ENCODE results near the gene CASP14. TPM values are rescaled to one million over a fixed set of nuclear protein-coding genes. Genes with fewer than 3 reads are reported as not detected.
"Not testable (repeated sequence)": the region's sequence is repeated elsewhere in the genome, so short reads cannot be mapped to it uniquely, and the experiment has no call there.

The CASP14 gene
- total RNA-seq, 1 experiment from 2014 or later = not detected

GRCh38 chr19:15074371-15074770 is 25.1 kb downstream of the CASP14 start:
- no peak overlapping the region for H3K4me3 Mint-ChIP-seq (ENCODE audit: low read depth, unreplicated experiment)
- no peak overlapping the region for H3K27ac Mint-ChIP-seq (ENCODE audit: unreplicated experiment)
- intact Hi-C loops (cut with micrococcal nuclease; ENCODE audit: unreplicated experiment) = no loop called here
- BruUV-seq (replicated peaks) = no TSS peak
- DNase-seq = no peak
- H3K4me1 Mint-ChIP-seq (ENCODE audit: low read depth, unreplicated experiment) = peaks cover 29% of the 10 kb centered on the region
- TF ChIP-seq CTCF (IDR thresholded peaks at IDR 0.05; ENCODE audit: unreplicated experiment) = no peak
- H3K36me3 Mint-ChIP-seq (ENCODE audit: insufficient read depth, unreplicated experiment) = peaks cover 11% of the 10 kb centered on the region
- H3K9me3 Mint-ChIP-seq (ENCODE audit: low read depth, unreplicated experiment) = no peaks in the 10 kb centered on the region
- CTCF ChIA-PET = no interaction called here
- no peaks in the 10 kb centered on the region for H3K27me3 Mint-ChIP-seq (ENCODE audit: unreplicated experiment)

- BruUV-seq (replicated peaks) = no TSS peak
- Mint-ChIP-seq H3K9me3 (ENCODE audit: low read depth, unreplicated experiment) (no peaks in the 10 kb centered on the region), H3K4me1 (ENCODE audit: low read depth, unreplicated experiment) (peaks cover 20% of the 10 kb centered on the region), H3K27ac (ENCODE audit: unreplicated experiment) (no peak overlapping the region), H3K27me3 (ENCODE audit: unreplicated experiment) (no peaks in the 10 kb centered on the region), H3K4me3 (ENCODE audit: low read depth, unreplicated experiment) (no peak overlapping the region), H3K36me3 (ENCODE audit: insufficient read depth, unreplicated experiment) (peaks cover 11% of the 10 kb centered on the region)
- DNase-seq = no peak
- TF ChIP-seq CTCF (IDR thresholded peaks at IDR 0.05; ENCODE audit: unreplicated experiment) = no peak
- intact Hi-C loops (cut with micrococcal nuclease; ENCODE audit: unreplicated experiment) = no loop called here
- CTCF ChIA-PET = no interaction called here
Observed at GRCh38 chr19:15075806-15076205, 26.5 kb downstream of the CASP14 start.

- H3K9me3 Mint-ChIP-seq (ENCODE audit: low read depth, unreplicated experiment); DNase-seq; H3K36me3 Mint-ChIP-seq (ENCODE audit: insufficient read depth, unreplicated experiment); BruUV-seq (replicated peaks); H3K4me3 Mint-ChIP-seq (ENCODE audit: low read depth, unreplicated experiment); intact Hi-C loops (cut with micrococcal nuclease; ENCODE audit: unreplicated experiment); H3K4me1 Mint-ChIP-seq (ENCODE audit: low read depth, unreplicated experiment); H3K27ac Mint-ChIP-seq (ENCODE audit: unreplicated experiment): not testable (repeated sequence)
- CTCF ChIA-PET = interaction anchor here (0.5 to 0.7 kb wide), 2 partner anchors 10 to 12 kb away, joined by 4 to 5 read pairs; no protein-coding TSS in a partner anchor
- H3K27me3 Mint-ChIP-seq (ENCODE audit: unreplicated experiment) = peaks cover 18% of the 10 kb centered on the region
Observed at GRCh38 chr19:15080002-15080401, 30.7 kb downstream of the CASP14 start.

GRCh38 chr19:15081911-15082310 is 32.6 kb downstream of the CASP14 start, which contains the start of gene OR1I1:
TSS of gene OR1I1 (plus strand) at chr19:15082211. CDS start at chr19:15087066, 4,855 bp downstream.
- CTCF ChIA-PET = no interaction called here

More at GRCh38 chr19:15081911-15082310, 32.6 kb downstream of the CASP14 start, which contains the start of gene OR1I1:
- intact Hi-C loops (cut with micrococcal nuclease; ENCODE audit: unreplicated experiment) = no loop called here
- no TSS peak for BruUV-seq (replicated peaks)
- Mint-ChIP-seq H3K36me3 (ENCODE audit: insufficient read depth, unreplicated experiment) (no peaks in the 10 kb centered on the region), H3K27me3 (ENCODE audit: unreplicated experiment) (peaks cover 33% of the 10 kb centered on the region), H3K9me3 (ENCODE audit: low read depth, unreplicated experiment) (no peaks in the 10 kb centered on the region), H3K4me1 (ENCODE audit: low read depth, unreplicated experiment) (no peaks in the 10 kb centered on the region), H3K27ac (ENCODE audit: unreplicated experiment) (no peak within 1 kb of the TSS), H3K4me3 (ENCODE audit: low read depth, unreplicated experiment) (no peak within 1 kb of the TSS)
- DNase-seq = no peak
- TF ChIP-seq CTCF (IDR thresholded peaks at IDR 0.05; ENCODE audit: unreplicated experiment) = no peak

All from Calu3 (cell line).